OCI-LY7 (cell line): Measurements from ENCODE around the gene SURF4.

Experiments used
- CTCF ChIP-seq: fragments of 200-600 bp; sonication (generic); conservative IDR thresholded peaks from 2 replicates; pipeline ENCODE4 v1.5.1; 2014; ENCODE audit warnings: mild to moderate bottlenecking, antibody characterized with exemption, low read length, moderate library complexity, mixed read lengths
- EZH2phosphoT487 ChIP-seq: fragments of 200-600 bp; sonication (generic); IDR thresholded peaks from 2 replicates; pipeline ENCODE4 v1.6.1; 2018; ENCODE audit warnings: low read depth, borderline replicate concordance, mild to moderate bottlenecking, mixed run types, antibody characterized with exemption, low read length, moderate library complexity, mixed read lengths

GRCh38 chr9:133415170-133415569 lies 39.3 kb upstream of the SURF4 start:
- TF ChIP-seq CTCF: no peak
- no peak for TF ChIP-seq EZH2phosphoT487
